Ramos (cell line): ENCODE results near the gene TBX6.

Experiments
- in situ Hi-C: fragments of 300-500 bp; cut with MboI; formaldehyde crosslinking; loops from one replicate; pipeline ENCODE4 v1.14.3; 2022; ENCODE audit warnings: low sequenced_read_pairs; ENCODE audit not compliant: unreplicated experiment

TBX6 gene

DNA sequence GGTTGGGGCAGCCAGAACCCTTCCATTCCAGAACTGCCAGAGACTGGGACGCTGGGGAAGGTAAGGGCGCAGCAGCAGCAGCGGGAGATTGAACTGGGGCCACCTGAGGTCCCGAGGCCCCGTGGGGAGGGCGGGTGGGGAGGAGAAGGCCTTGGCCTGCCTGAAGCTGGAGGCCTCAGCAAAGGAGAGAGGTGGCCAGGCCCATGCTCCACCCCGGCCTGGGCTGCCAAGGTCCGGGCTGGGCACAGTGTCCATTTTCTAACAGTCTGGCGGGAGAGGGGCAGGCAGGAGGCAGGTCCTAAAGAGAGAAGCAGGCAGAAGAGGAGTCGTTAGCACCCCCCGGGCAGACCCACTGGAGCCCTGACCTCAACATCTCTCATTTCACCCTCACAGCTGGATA is 22.7 kb upstream of the TBX6 start:
- in situ Hi-C loops: no loop called here

DNA sequence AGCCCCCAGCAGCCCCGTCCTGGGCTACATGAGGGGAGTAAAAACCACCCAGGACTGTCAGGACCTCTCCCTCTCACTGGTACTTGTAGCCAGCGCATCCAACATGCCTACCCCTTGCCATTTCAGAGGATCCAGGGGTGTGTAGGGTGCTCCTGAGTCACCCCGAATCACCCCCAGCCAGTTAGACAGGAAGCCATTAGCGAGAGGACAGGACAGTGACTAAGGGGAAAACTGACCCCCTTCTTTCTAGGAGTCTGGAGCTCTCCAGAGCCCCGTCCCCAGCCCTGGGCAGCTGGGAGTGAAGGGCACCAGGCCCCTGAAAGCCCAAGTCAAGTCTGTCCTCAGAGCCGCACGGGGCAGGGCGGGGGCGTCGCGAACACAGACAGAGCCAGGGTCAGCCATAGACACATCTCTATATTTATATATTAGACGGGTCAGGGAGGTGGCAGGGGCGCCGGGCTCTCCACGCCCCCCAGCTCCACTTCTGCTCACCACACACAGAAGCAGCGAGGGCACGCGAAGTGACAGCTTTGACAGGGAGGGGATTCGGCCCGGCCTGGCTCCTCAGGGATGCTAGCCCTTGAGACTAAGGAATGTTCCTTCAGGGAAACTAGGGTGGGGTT is 22.1 kb upstream of the TBX6 start:
- in situ Hi-C loops: no loop called here

DNA sequence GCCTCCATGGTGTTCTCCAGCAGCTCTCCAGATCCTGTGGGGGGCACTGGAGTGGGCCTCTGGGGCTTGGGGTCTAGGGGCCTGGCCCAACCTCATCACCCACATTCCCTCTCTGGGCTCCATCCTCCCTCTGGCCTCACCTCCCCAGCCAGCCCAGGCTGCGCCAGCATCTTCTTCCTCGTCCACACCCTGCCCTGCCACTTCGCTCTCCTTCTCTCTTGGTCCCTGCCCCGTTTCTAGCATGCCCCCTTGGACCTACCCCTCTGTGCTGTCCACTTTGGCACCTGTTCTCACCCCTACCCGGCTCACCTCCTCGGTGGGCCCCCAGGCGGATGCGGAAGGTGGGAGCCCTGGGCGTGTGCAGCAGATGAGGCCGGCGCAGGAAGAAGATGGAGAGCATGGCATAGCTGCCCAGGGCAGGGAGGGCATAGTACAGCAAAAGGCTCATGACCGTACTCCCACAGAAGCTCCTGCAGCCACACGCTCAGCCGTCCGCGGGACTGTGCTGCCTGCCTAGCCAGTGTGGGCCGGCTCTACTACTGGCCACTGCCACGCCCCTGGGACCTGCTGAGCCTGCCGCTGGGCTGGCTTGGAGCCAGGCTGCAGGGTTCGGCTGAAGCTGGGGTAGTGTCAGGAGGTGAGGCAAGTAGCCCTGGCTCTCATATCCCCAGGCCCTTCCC is 21.4 kb upstream of the TBX6 start, which contains the start of gene GDPD3:
TSS of gene GDPD3 (minus strand) at position 507 of the 680 bp plus-strand sequence. CDS start at position 448, 59 bp downstream.
- in situ Hi-C loops: no loop called here

DNA sequence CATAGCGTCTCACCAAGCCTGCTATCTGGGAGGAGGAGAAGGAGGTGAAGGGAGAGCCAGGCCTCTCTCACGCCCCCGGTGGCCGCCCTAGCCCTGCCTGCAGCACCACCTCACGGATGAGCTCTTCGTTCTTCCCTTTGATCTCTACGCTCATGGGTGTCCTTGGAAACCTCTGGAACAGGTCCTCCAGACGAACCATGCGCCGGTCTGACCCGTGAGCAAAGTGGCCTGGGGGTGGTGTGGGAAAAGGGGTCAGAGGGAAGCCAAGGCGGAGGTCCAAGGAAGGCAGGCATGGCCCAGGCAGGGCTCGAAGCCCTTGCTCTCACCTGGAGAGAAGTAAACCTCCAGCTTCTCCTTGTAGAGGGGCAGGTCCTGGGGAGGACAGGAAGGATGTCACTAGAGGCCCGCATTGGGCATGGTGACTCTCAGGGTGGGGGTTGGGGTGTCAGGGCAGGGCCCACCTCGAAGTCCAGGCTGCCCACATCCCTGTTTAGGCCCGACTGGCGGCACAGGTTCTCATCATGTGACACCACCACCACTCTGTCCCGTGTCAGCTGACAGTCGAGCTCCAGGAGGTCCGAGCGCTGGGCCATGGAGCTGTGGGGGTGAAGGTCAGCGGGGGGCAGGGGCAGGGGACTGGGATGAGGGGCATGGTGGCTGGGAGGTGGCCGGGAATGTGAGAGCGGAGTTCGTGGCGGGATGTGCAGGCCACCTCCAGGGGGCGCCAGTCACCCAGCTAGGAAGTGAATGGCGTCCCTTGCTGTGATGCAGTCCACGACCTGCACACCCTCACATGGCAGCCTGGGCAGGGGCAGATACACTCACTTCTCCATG is 20.7 kb upstream of the TBX6 start:
- in situ Hi-C loops: no loop called here

DNA sequence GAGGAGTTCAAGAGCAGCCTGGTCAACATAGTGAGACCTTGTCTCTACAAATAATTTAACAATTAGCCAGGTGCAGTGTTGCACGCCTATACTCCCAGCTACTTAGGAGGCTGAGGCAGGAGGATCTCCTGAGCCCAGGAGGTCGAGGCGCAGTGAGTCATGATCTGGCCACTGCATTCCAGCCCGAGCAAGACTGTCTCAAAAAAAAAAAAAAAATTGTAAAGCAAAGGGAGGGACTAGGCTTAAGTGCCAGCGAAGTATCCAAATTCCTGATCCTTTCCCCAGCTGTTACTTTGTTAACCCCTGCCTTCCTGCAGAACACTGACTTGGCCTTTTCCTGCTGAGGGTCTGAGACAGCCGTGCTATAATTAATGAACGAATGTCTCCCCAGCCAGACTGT is 18.9 kb upstream of the TBX6 start:
- in situ Hi-C loops: no loop called here

DNA sequence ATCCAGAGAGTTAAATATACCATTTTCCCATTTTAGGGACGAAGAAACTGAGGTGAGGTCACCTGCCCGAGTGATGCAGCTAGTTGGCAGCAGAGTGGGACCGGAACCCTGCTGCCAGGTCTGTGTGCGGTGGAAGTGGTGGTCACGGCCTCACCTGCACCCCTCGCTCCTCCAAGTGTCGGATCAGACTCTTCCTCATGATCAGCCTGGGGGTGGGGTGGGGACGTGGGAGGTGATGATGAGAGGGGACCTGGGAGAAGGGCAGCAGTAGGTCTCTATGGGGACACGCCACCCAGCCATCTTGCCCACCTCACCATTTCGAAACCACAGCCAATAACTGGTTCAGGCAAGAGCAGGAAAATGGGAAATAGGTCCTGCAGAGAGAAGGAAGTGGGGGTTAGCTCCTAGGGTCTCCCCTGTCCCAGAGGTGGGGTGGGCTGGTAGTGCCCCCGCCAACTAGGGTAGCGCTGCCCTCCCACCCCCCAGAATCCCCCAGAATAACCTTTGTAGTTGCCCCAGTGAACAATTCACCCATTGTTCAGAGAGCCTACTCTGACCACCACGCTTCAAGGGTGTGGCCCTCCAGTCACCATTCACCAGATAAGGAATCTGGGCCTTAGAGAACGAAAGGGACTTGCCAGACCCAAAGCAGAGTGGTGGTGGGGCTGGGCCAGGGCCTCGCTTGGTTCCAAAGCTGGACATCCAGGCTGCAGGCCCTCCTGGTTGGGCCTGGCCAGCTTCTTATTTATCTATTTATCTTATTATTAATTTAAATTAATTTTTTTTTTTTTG is 16.5 kb upstream of the TBX6 start:
- in situ Hi-C loops: no loop called here

DNA sequence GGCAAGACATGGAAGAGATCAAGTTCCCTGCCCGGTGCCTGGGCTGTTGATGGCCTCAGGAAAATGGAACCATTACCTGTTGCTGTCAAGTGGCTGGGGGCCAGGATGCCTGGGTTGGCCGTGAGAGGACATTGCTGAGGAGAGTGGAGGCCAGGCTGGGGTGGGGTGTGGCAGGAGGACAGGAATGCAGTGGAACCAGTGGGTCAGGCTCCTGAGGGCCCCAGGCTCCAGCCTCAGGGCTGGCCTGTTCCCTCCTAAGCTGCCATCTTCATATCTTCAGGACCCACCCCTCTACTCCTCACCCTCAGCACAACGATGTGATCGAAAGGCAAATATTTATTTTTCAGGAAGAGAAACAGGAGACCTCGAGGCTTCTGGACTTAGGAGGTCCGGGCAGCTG is 12.8 kb upstream of the TBX6 start:
- in situ Hi-C loops: no loop called here

DNA sequence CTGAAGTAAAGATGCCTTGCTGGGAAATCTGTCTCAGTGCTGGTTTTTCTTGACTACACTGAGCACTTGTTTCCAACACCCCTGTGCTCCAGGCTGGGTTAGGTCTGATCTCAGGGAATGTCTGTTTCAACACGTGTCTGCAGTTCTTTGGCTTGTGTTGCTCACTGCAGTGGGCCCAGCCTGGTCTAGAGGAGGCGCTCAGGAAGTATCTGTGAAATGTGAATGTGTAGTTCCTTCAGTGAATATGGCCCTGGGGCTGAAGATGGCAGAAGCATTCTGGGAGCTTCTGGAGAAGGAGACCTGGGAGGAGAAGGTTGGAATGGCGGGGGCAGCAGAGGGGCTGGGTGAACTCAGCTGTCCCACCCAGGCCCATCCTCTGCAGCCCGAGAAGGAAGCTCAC is 12.4 kb upstream of the TBX6 start:
- in situ Hi-C loops: no loop called here

DNA sequence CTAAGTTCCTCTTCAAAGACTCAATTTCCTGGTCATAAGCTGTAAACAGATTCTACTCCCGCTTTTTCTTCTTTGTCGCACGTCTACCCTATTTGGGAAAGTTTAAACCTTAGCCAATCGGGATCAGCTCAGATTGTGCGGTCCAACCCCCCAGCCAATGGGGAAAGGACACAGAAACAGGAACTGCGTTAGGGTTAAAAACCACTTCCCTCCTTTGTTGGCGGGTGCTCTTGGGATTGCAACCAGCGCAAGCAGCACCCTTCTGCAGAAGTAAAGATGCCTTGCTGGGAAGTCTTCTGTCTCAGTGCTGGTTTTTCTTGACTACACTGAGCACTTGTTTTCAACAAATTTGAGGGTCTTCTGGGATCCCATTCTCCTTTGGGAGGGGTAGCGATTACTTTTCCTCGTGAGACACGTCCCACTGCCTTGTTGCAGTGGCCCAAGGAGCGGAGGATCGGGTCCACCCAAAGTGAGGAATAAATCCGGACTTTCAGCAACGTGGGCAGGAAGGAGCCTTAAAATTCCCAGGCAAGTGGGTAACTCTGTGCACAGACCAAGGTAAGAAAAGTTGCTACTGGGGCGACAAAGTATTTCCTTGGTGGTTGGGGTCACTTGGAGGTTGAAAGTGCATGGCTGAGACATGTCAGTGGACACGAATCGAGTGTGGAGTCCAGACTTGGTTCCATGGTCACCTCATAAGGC is 5.3 kb upstream of the TBX6 start:
- in situ Hi-C loops: loop anchor here (10.0 kb wide), 1 partner anchor 518 kb away; the partner anchor contains the start of gene ZNF689

DNA sequence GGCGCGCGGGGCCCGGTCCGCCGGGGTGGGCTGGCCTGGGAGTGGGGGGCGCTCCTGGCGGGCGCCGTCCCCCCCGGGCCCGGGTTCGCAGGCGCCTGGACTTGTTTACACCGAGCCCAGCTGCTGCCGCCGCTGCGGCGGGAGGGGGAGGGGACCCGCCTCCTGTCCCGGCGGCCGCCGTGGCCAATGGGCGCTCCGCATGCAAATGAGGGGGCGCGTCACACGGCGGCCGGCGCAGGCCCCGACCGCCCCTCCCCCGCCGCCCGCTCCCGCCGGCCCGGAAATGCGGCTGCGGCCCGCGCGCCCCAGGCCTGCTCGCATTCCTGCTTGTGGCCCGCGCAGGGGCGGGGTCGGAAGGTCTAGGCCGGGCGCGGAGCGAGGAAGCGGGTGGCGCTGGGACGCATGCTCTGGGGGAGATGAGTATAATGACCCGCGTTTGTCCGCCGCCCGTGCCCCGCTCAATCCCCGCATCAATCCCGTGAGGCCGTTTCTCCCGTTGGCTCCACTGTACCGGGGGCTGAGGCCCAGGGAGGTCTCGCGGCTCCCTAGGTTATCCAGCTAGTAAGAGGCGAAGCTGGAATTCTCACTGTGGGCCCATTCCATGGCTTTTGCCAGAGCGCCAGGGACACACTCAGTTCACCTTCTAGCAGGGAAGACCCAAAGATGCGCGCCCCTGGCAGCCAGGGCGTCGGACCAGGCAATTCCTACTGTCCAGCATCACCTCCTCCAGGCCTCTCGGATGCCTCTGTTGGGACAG is 4.6 kb upstream of the TBX6 start, which contains the start of gene YPEL3:
TSS of gene YPEL3 (minus strand) at position 109 of the 757 bp plus-strand sequence. CDS start 731 bp downstream, outside the sequence.
- in situ Hi-C loops: loop anchor here (10.0 kb wide), 1 partner anchor 519 kb away; the partner anchor contains the start of gene ZNF689

DNA sequence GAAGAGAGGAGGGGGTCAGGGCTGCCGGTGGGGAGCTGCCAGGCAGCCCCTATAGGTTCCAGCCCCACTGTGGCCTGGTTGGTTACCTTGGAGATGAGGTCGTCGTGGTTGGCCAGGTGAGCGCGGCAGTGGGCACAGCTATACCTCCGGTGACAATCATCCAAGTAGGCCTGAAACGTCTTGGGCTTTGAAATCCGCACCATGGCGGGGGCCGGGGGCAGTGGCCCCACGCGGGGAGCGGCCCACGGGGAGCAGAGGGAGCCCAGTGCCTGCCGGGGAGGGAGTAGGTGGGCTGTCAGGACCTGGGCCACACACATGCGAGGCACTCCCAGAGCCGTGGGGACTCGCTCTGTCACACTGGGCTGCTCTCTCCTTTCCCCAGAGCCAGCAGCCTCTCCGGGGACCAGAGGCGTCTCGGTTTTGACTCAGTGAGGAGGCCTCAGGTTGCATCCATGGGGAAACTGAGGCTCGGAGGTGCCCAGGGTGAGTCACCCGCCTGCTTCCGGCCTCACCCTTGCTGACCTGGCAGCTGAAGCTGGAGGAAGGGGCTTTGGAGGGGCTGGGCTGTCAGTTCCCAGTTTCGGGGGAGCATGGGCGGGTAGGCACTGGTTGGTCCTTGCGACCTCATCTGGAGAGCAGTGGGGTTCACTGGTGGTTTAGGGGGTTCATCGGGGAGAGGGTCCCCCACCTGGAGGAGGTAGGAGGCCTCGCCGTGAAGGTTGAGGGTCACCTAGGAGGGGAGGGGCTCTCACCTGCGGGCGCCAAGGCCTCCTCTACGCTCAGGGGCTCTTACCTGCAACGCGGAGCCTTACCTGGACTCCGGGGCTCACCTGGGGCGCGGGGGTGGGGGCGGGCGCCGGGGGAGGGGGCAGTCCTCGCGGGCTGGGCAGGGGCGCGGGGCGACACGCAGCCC is 3.7 kb upstream of the TBX6 start:
- in situ Hi-C loops: loop anchor here (10.0 kb wide), 1 partner anchor 519 kb away; the partner anchor contains the start of gene ZNF689

DNA sequence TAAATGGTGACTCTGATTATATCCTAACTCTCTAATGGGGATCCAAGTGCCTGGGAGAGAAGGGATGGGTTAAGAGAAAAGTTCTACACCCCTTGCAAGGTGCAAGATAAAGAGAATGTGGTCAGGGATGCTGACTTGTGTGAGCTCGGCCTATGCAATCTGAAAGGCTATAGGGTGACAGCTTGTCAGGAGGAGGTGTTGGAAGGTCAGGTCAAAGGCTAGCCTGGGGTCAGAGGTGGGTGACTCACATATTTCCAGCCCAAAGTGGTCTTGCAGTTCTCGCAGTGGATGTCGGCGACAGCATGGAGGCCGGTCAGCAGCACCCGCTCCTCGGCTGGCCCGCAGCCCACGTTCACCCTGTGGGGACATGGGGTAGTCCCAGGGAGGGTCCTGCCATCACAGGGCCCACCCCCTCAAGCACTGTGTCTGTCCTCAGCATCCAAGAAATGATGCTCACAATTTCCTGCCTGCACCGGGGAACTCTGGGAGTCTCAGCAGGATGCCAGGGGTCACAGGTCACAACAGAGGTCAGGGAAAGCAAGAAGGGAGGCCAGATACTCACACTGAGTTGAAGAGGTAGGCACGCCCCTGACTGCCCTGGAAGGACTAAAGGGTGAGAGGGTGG is 2.9 kb upstream of the TBX6 start:
- in situ Hi-C loops: loop anchor here (10.0 kb wide), 1 partner anchor 520 kb away; the partner anchor contains the start of gene ZNF689

DNA sequence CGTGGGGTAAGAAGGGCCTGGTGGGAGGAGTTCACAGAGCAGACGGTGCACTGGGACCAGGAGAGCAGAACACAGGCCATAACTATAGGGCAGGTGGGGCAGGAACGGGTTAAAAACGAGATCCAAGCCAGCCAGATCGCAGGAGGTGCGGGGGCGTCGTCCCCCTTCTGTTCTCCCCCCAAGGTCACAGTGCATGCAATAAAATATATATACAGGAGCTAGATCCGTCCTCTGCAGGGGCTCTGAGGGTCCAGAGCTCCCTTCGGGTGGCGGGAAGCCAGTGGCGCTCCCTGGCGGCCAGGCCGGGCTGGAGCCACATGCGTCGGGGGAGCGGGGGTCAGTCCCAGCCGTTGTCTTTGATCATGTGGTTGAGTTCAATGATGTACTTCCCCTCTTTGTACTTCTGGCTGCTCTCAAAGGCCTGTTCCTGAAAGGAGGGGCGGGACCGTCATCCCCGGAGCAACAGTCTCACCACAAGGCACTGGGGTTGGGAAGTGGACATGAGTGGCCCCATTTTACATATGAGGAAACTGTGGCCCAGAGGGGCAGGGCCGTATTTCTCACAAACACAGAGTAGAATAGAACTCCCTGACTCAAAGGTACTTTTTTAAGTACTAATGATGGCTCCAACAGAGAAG is 768 bp upstream of the TBX6 start:
- in situ Hi-C loops: loop anchor here (10.0 kb wide), 1 partner anchor 522 kb away; the partner anchor contains the start of gene ZNF689

DNA sequence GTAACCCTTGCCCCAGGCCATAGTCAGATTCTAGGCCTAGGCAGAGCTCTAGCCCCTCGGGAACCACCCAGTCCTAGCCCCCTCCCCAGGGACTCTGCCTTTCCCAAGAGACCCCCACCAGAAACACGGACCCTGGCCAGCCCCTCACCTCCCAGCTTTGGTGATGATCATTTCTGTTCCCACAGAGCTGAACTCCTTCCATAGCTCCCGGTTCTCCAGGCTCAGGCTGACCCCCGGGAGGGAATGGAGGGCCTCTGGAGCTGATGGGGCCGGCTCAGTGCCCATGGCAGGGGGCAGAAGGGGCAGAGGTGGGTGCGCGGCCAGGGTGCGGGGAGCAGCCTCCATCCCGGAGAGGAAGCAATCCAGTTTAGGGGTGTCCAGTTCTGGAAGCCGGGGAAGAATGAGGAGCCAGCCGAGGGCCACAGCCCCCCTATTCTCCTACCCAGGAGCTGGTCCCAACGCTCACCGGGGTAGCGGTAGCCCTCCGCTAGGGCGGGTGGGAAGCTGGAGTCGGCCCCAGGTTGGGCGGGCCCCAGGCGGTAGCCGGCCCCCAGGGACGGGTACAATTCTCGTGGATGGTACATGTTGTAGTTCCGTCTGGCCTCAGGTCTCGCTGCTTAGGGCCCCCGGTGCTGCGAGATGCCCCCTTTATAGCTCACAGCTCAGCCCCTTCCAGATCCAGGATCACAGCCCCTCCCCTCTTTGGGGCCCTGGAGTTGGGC is 953 bp downstream of the TBX6 start:
- in situ Hi-C loops: loop anchor here (10.0 kb wide), 1 partner anchor 524 kb away; the partner anchor contains the start of gene ZNF689

DNA sequence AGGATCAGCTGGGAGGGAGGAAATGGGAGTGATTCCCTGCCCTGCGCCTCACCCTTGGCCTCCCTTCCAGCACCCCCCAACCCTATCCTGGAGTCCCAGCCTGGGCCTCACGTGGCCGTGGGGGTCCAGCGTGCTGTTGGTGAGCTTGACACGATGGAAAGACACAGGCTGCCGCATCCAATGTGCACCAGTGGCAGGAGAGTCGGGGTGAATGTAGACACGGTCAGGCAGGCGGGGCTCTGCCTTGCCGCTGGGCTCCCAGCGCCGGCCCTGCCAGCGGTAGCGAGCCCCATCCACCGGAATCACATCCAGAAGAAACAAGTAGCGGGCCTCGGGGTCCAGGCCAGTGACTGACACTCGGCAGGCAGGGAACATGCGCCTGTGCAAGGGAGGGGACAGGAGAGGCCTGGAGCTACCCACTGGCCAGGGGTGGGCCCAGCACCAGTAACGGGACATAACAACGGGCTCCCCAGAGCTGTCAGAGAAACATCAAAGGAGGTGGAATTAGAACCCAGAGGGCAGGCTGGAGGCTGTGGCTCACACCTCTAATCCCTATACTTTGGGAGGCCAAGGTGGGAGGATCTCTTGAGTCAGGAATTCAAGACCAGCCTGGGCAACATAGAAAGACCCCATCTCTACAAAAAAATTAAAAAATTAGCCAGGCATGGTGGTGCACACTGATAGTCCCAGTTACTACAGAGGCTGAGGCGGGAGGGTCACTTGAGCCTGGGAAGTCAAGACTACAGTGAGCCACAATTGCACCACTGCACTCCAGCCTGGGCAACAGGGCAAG is 2.7 kb downstream of the TBX6 start:
- in situ Hi-C loops: loop anchor here (10.0 kb wide), 2 partner anchors 46 to 316 kb away; partner anchors contain the start of gene ZNF771
